HL-60/S4 treated with phorbol 12-myristate 13-acetate at 8.2 ng/mL for 4 days and 3 days (cell line): Measurements from ENCODE around the gene CDC42BPB.

Experiments used
- in situ Hi-C: fragments of 300-500 bp; cut with MboI; formaldehyde crosslinking; loops from 2 replicates; pipeline ENCODE4 v1.15.0; 2022; ENCODE audit warnings: low sequenced_read_pairs

The CDC42BPB gene

DNA sequence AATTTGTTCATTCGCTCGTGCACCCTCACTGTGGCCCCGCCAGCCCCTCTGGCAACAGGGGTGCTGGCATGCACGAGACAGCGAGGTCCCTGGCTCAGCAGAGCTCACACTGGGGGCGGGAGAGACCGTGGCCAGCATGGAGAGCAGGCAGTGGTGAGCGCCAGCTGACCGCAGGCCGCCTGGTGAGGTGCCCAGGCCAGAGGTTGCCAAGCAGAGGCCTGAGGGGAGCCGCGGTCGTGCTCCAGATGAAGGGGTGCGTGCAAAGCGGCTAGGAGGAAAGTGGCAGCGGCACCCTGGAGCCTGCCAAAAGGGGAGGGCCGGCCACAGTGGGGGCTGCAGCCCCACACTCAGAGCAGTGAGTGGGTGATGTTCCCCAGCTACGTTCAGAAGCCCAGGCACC is 56.1 kb downstream of the CDC42BPB start:
- in situ Hi-C loops = no loop called here

- in situ Hi-C loops = no loop called here
Observed at GRCh38 chr14:103000291-103000921, 56.9 kb downstream of the CDC42BPB start.

- in situ Hi-C loops = no loop called here
Observed at GRCh38 chr14:102999227-102999895, 58.0 kb downstream of the CDC42BPB start.

DNA sequence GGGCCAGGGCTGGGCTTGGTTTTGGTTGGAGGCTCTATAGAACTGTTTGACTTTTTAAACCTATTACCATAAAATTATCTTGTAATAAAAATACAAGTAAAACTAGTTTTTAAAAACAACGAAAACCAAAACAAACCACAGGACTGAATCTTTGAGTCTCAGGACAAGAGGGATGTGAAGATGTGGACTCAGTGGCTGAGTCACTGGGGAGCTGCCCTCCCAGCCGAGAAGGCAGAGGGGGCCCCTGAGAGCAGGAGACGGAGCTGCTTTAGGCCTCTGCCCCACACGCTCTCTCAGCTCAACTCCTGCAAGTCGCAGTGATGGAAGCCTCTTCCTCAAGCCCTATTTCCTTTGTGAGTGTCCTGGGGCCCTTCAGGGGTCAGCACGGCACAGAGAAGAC is 59.0 kb downstream of the CDC42BPB start:
- in situ Hi-C loops = no loop called here

GRCh38 chr14:102996941-102997340 is 60.4 kb downstream of the CDC42BPB start:
- in situ Hi-C loops = no loop called here

- in situ Hi-C loops = no loop called here
Observed at GRCh38 chr14:102994689-102995088, 62.7 kb downstream of the CDC42BPB start.

DNA sequence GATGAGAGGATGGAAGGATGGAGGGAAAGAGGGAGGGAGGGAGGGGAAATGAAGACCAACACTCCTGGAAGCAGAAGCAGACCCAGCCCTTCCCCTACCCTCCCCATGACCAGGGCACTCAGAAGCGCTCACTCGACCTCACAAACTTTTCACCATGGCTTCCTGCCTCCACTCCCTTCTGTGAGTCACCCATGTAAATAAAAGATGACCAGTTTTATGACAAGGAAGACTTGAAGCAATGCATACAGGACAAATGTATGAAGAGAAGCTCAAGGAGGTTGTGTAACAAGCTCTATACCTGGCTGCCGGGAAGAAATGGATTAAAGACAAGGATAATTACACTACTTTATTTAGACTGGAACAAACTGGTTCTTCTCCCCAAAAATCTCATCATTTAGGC is 63.8 kb downstream of the CDC42BPB start:
- in situ Hi-C loops = no loop called here

GRCh38 chr14:102991376-102991775 is 66.0 kb downstream of the CDC42BPB start:
- in situ Hi-C loops = no loop called here

DNA sequence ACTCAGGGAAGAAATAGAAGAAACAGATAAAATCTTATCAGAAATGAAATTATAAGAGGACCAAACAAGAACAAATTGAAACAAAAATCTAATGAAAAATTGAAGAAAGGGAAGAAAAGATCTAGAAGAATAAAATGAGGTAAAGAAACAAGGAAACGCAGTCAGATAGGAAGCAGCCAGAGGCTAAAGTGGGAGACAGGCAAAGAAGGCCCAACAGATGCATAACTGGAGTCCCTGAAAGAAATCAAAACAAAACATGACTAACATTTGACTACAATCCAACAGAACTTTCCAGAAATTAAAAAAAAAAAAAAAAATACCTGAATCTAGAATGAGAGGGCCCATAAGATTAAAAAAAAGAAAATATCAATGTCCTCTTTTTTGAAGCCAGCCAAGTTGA is 69.3 kb downstream of the CDC42BPB start:
- in situ Hi-C loops = no loop called here

DNA sequence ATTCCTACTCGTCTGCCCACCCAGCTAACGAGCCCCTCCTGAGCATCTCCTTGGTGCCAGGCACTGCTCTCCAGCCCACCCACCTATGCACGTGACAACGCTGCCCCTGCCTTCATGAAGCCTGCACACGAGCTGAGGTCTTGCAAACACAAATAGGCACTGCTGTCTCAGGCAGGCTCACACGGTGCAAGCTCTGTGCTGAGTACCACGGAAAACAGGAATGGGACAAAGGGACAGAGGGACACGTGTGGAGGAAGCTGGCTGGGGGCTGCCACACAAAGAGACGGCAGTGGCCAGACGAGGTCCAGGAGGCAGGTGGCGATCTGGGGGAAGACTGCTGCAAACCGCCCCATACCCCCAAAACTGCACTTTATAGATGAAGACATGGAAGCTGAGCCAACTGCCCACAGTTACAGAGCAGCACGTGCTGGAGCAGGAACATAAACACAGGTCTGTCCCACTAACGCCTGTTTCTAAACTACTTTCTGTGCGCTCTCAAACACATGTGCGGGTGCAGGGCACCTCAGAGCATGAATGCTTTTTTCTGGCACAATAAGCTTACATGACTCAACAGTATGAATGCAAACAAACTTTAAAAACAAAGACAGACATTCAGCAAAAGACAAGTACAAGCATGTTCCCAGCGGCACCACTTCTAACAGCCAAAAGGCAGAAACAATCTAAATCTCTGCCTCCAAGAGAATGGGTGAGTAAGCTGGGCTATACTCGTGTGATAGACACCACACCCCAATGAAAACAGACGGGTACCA is 70.4 kb downstream of the CDC42BPB start:
- in situ Hi-C loops = no loop called here

GRCh38 chr14:102985665-102986064 is 71.7 kb downstream of the CDC42BPB start:
- in situ Hi-C loops = no loop called here

DNA sequence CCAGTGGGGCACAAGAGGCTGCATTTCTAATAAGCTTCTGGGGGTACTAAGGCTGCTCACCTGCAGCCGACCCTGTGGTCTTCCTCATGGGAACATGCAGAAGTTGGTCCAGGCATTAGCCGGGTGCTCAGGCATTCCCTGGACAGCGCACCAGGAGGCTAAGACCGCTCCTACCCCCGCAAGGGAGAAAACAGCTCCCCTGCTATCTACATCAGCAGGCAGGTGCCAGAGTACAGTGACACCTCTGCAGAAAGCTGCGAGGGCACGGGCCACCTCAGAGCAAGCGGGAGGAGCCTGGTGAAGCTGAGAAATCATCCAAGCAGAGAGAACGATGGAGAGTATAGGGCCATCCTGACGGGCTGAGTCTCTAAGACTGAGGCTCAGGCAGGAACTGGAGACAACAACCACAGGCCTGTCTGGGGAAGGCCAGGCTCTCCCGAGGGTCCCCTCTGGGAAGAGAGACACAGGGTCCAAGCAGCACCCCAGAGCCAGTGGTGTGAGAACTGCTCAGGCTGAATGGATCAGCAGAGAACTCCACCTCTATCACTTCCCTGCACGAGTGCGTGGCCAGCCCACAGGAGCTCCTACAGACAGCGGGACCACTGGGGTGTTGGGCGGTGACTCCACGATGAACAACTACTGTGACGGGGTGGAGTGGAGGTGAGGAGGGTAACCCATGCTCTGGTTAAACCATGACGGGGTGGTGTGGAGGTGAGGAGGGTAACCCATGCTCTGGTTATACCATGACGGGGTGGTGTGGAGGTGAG is 72.8 kb downstream of the CDC42BPB start:
- in situ Hi-C loops = no loop called here

DNA sequence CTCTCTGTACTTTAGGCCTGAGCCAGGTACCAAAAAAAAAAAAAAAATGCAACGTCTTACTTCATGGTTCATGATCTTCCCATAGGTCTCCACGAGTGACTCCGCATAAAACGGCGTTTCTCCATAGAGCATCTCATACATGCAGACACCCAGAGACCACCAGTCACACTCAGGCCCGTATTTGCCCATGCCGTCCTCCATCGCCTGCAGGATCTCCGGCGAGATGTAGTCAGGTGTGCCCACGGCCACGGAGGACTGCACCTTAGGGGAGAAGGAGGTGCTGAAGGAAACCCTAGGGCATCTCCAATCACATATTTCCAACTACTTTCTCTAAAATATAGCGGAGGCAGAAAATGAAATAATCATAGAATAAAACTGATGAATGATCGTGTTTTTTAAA is 73.9 kb downstream of the CDC42BPB start:
- in situ Hi-C loops = no loop called here

GRCh38 chr14:102982852-102983470 is 74.4 kb downstream of the CDC42BPB start:
- in situ Hi-C loops = no loop called here

DNA sequence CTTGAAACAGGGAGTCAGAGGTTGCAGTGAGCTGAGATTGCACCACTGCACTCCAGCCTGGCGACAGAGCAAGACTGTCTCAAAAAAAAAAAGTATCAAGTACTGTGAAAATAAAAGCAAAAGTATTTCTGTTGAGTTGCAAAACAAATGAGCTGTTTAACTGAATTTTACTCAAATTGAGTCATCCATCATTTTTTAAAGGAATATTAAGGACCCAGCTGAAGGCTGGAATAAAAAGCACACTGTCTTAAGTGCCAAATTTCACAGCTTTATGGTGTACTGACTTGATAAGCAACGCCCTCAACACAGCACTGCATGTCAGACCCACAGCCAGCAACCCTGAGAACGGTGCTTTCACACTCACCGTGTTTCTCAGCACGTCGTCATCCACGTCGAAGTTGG is 76.9 kb downstream of the CDC42BPB start:
- in situ Hi-C loops = no loop called here

GRCh38 chr14:102979406-102979805 is 77.9 kb downstream of the CDC42BPB start:
- in situ Hi-C loops = no loop called here

GRCh38 chr14:102977475-102977874 is 79.9 kb downstream of the CDC42BPB start:
- in situ Hi-C loops = no loop called here

GRCh38 chr14:102975662-102976061 is 81.7 kb downstream of the CDC42BPB start:
- in situ Hi-C loops = no loop called here

- in situ Hi-C loops = no loop called here
Observed at GRCh38 chr14:102973706-102974285, 83.6 kb downstream of the CDC42BPB start.

DNA sequence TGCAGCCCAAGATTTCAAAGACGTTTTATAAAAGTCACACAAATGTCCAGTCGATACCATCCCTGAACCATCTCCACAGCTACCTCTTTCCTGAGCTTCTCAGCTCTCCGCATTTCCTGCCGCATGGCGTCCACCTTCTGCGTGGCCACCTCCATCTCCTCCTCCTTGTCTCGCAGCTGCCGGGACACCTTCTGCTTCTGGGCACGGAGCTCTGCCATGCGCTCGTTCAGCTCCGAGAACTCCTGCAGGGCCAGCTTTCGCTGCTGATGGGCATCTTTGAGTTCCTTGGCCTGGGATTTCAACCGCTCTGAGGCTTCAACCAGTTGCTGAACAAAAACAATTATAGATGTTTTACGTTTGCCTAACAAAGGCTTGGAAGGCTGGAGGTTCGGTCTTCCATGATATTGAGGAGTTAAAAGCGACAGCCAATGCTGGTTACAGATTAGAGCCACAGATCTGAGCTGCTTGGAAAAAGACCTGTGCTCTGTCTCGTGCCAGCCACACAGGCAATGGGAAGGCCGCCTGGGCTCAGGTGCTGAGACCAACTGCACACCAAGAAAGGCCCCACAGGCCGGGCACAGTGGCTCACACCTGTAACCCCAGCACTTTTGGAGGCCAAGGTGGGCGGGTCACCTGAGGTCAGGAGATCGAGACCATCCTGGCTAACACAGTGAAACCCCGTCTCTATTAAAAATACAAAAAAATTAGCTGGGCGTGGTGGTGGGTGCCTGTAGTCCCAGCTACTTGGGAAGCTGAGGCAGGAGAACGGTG is 85.3 kb downstream of the CDC42BPB start:
- in situ Hi-C loops = no loop called here
